Measurements from ENCODE around the gene PAPPA2.

DNA sequence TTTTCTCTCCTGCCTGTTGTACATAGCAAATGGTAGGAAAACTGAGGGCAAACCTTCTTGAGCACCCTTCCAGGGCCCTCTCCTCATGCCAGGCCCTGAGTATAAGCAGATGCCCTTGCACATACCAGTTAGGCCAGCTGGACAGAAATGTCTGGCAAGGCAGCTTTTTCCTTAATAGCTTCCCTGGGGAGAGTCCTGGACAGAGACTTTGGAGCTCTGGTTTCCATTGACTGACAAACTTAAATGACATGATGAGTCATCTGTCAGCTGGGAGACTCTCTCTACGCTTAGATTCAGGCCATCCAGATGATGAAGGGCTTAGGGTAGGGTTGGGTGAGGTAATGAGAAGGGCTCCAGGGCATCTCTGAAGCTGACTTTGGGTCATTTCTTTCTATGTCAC is 384.1 kb downstream of the PAPPA2 start:
- TF ChIP-seq EZH2 (IDR thresholded peaks at IDR 0.05; ENCODE audit: low read length, missing control alignments) = no peak
- TF ChIP-seq, protein P1, sequence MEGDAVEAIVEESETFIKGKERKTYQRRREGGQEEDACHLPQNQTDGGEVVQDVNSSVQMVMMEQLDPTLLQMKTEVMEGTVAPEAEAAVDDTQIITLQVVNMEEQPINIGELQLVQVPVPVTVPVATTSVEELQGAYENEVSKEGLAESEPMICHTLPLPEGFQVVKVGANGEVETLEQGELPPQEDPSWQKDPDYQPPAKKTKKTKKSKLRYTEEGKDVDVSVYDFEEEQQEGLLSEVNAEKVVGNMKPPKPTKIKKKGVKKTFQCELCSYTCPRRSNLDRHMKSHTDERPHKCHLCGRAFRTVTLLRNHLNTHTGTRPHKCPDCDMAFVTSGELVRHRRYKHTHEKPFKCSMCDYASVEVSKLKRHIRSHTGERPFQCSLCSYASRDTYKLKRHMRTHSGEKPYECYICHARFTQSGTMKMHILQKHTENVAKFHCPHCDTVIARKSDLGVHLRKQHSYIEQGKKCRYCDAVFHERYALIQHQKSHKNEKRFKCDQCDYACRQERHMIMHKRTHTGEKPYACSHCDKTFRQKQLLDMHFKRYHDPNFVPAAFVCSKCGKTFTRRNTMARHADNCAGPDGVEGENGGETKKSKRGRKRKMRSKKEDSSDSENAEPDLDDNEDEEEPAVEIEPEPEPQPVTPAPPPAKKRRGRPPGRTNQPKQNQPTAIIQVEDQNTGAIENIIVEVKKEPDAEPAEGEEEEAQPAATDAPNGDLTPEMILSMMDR (conservative IDR thresholded peaks at IDR 0.05 in 1 of 2, IDR thresholded peaks at IDR 0.05 in 1 of 2; ENCODE audit: low read depth in 1 of 2, low read length in 2 of 2) = no peak

Measured in fibroblast of lung (primary cell).